ENCODE measurements around the gene MST1. TPM values are rescaled to one million over a fixed set of nuclear protein-coding genes. Genes with fewer than 3 reads are reported as not detected.

MST1 gene
- total RNA-seq = 10 to 100 TPM; 10.7 to 13.1 TPM

- CTCF ChIA-PET = no interaction called here
- peak within 1 kb of the TSS; percentile 83 for H3K27ac Mint-ChIP-seq
- H3K4me1 Mint-ChIP-seq (ENCODE audit: low read depth) = peaks cover 33% of the 10 kb centered on the region
- intact Hi-C loops (cut with micrococcal nuclease) = loop anchor here (1.0 to 5.0 kb wide), 2 partner anchors 15 to 33 kb away; partner anchors contain the start of genes APEH and GMPPB
- DNase-seq = peak; percentile 93
- peak within 1 kb of the TSS; percentile 97 for H3K4me3 Mint-ChIP-seq
- no peaks in the 10 kb centered on the region for H3K36me3 Mint-ChIP-seq (ENCODE audit: low read depth)
- no peaks in the 10 kb centered on the region for H3K9me3 Mint-ChIP-seq
- peaks cover 4% of the 10 kb centered on the region for H3K27me3 Mint-ChIP-seq (ENCODE audit: low read depth)
Observed at GRCh38 chr3:49689046-49689907, at the start of gene MST1, which contains the start of gene RNF123. TSS of gene MST1 (minus strand) at chr3:49689474. CDS start at chr3:49688691, 783 bp downstream. TSS of gene RNF123 (plus strand) at chr3:49689557. CDS start at chr3:49691166, 1,609 bp downstream.

- CTCF ChIA-PET = no interaction called here
- no peak overlapping the region for H3K4me3 Mint-ChIP-seq
- no peaks in the 10 kb centered on the region for H3K27me3 Mint-ChIP-seq (ENCODE audit: low read depth)
- intact Hi-C loops (cut with micrococcal nuclease) = no loop called here
- H3K27ac Mint-ChIP-seq = peak overlapping the region; percentile 32
- H3K9me3 Mint-ChIP-seq = no peaks in the 10 kb centered on the region
- no peak for DNase-seq
- peaks cover 6% of the 10 kb centered on the region for H3K4me1 Mint-ChIP-seq (ENCODE audit: low read depth)
- peaks cover 18% of the 10 kb centered on the region for H3K36me3 Mint-ChIP-seq (ENCODE audit: low read depth)
Observed at GRCh38 chr3:49738067-49738713, 48.9 kb upstream of the MST1 start.

GRCh38 chr3:49734752-49735151 lies 45.5 kb upstream of the MST1 start:
- intact Hi-C loops (cut with micrococcal nuclease) = no loop called here
- Mint-ChIP-seq H3K9me3 (no peaks in the 10 kb centered on the region), H3K27ac (no peak overlapping the region), H3K36me3 (ENCODE audit: low read depth) (peaks cover 25% of the 10 kb centered on the region), H3K4me1 (ENCODE audit: low read depth) (peaks cover 2% of the 10 kb centered on the region), H3K27me3 (ENCODE audit: low read depth) (no peaks in the 10 kb centered on the region), H3K4me3 (no peak overlapping the region)
- CTCF ChIA-PET = no interaction called here
- no peak for DNase-seq

- H3K36me3 Mint-ChIP-seq (ENCODE audit: low read depth) = peaks cover 25% of the 10 kb centered on the region
- no peaks in the 10 kb centered on the region for H3K9me3 Mint-ChIP-seq
- intact Hi-C loops (cut with micrococcal nuclease) = no loop called here
- no peaks in the 10 kb centered on the region for H3K27me3 Mint-ChIP-seq (ENCODE audit: low read depth)
- CTCF ChIA-PET = no interaction called here
- no peak overlapping the region for H3K27ac Mint-ChIP-seq
- peaks cover under 1% of the 10 kb centered on the region for H3K4me1 Mint-ChIP-seq (ENCODE audit: low read depth)
- H3K4me3 Mint-ChIP-seq = no peak overlapping the region
- no peak for DNase-seq
Observed at GRCh38 chr3:49733551-49733950, 44.3 kb upstream of the MST1 start.

GRCh38 chr3:49732597-49732996 lies 43.3 kb upstream of the MST1 start:
- Mint-ChIP-seq H3K4me1 (ENCODE audit: low read depth) (no peaks in the 10 kb centered on the region), H3K4me3 (no peak overlapping the region), H3K27me3 (ENCODE audit: low read depth) (no peaks in the 10 kb centered on the region), H3K9me3 (no peaks in the 10 kb centered on the region), H3K27ac (no peak overlapping the region), H3K36me3 (ENCODE audit: low read depth) (peaks cover 20% of the 10 kb centered on the region)
- CTCF ChIA-PET = interaction anchor here (0.6 kb wide), 1 partner anchor 1894 kb away, joined by 3 read pairs; no protein-coding TSS in a partner anchor
- DNase-seq = no peak
- intact Hi-C loops (cut with micrococcal nuclease) = no loop called here

- Mint-ChIP-seq H3K27me3 (ENCODE audit: low read depth) (no peaks in the 10 kb centered on the region), H3K4me3 (no peak overlapping the region), H3K4me1 (ENCODE audit: low read depth) (no peaks in the 10 kb centered on the region), H3K27ac (no peak overlapping the region), H3K9me3 (no peaks in the 10 kb centered on the region), H3K36me3 (ENCODE audit: low read depth) (peaks cover 12% of the 10 kb centered on the region)
- CTCF ChIA-PET = interaction anchor here (0.7 to 1.1 kb wide), 3 partner anchors 58 to 123 kb away, joined by 3 to 6 read pairs (median 4); no protein-coding TSS in a partner anchor
- intact Hi-C loops (cut with micrococcal nuclease) = loop anchor here (10.0 kb wide), 1 partner anchor 705 kb away; the partner anchor contains the start of genes IMPDH2 and NDUFAF3
- no peak for DNase-seq
Observed at GRCh38 chr3:49729966-49730609, 40.8 kb upstream of the MST1 start.

- Mint-ChIP-seq H3K4me1 (ENCODE audit: low read depth) (peaks cover 10% of the 10 kb centered on the region), H3K27me3 (ENCODE audit: low read depth) (no peaks in the 10 kb centered on the region), H3K27ac (no peak overlapping the region), H3K36me3 (ENCODE audit: low read depth) (peaks cover 15% of the 10 kb centered on the region), H3K4me3 (no peak overlapping the region), H3K9me3 (no peaks in the 10 kb centered on the region)
- intact Hi-C loops (cut with micrococcal nuclease) = loop anchor here (10.0 kb wide), 1 partner anchor 703 kb away; the partner anchor contains the start of genes IMPDH2 and NDUFAF3
- DNase-seq = no peak
- CTCF ChIA-PET = interaction anchor here (0.9 kb wide), 1 partner anchor 9 kb away, joined by 3 read pairs; the partner anchor contains the start of gene AMIGO3
Observed at GRCh38 chr3:49727924-49728361, 38.7 kb upstream of the MST1 start.

- no peak for DNase-seq
- H3K27ac Mint-ChIP-seq = no peak overlapping the region
- H3K9me3 Mint-ChIP-seq = no peaks in the 10 kb centered on the region
- H3K4me3 Mint-ChIP-seq = no peak overlapping the region
- CTCF ChIA-PET = interaction anchor here (0.9 kb wide), 1 partner anchor 8 kb away, joined by 3 read pairs; the partner anchor contains the start of gene AMIGO3
- intact Hi-C loops (cut with micrococcal nuclease) = loop anchor here (10.0 kb wide), 1 partner anchor 703 kb away; the partner anchor contains the start of genes IMPDH2 and NDUFAF3
- peaks cover 16% of the 10 kb centered on the region for H3K4me1 Mint-ChIP-seq (ENCODE audit: low read depth)
- no peaks in the 10 kb centered on the region for H3K27me3 Mint-ChIP-seq (ENCODE audit: low read depth)
- peaks cover 15% of the 10 kb centered on the region for H3K36me3 Mint-ChIP-seq (ENCODE audit: low read depth)
Observed at GRCh38 chr3:49727154-49727923, 38.1 kb upstream of the MST1 start.

- DNase-seq = no peak
- Mint-ChIP-seq H3K36me3 (ENCODE audit: low read depth) (peaks cover 14% of the 10 kb centered on the region), H3K9me3 (no peaks in the 10 kb centered on the region), H3K4me1 (ENCODE audit: low read depth) (peaks cover 19% of the 10 kb centered on the region), H3K4me3 (no peak overlapping the region), H3K27me3 (ENCODE audit: low read depth) (no peaks in the 10 kb centered on the region), H3K27ac (no peak overlapping the region)
- CTCF ChIA-PET = interaction anchor here (1.2 kb wide), 1 partner anchor 114 kb away, joined by 4 read pairs; no protein-coding TSS in a partner anchor
- intact Hi-C loops (cut with micrococcal nuclease) = loop anchor here (2.0 to 10.0 kb wide), 2 partner anchors 51 to 701 kb away; partner anchors contain the start of genes APEH, IMPDH2 and NDUFAF3
Observed at GRCh38 chr3:49725906-49726681, 36.8 kb upstream of the MST1 start.

- CTCF ChIA-PET = no interaction called here
- intact Hi-C loops (cut with micrococcal nuclease) = loop anchor here (1.0 to 10.0 kb wide), 6 partner anchors 37 to 700 kb away; partner anchors contain the start of genes APEH, IMPDH2, IP6K1 and MST1
- H3K4me3 Mint-ChIP-seq = peak overlapping the region; percentile 96
- peaks cover 13% of the 10 kb centered on the region for H3K36me3 Mint-ChIP-seq (ENCODE audit: low read depth)
- H3K9me3 Mint-ChIP-seq = no peaks in the 10 kb centered on the region
- no peaks in the 10 kb centered on the region for H3K27me3 Mint-ChIP-seq (ENCODE audit: low read depth)
- peaks cover 28% of the 10 kb centered on the region for H3K4me1 Mint-ChIP-seq (ENCODE audit: low read depth)
- H3K27ac Mint-ChIP-seq = peak overlapping the region; percentile 95
- peak; percentile 66 for DNase-seq
Observed at GRCh38 chr3:49724586-49724985, 35.3 kb upstream of the MST1 start.

Data from activated naive CD4-positive, alpha-beta T cell treated with anti-CD3 and anti-CD28 coated beads for 36 hours (primary cell).